HepG2 (cell line): ENCODE measurements around the gene OLFM2. TPM values are rescaled to one million over a fixed set of nuclear protein-coding genes. Genes with fewer than 3 reads are reported as not detected.

ENCODE experiments used
- ARID3A ChIP-seq: IDR thresholded peaks from 2 replicates; pipeline ENCODE4 v1.6.1; 2012; ENCODE audit warnings: low read depth, low read length, improper control_type of control experiment
- ARNT ChIP-seq: fragments of 450-650 bp; IDR thresholded peaks from 2 replicates; pipeline ENCODE4 v1.6.1; 2017
- CREM ChIP-seq, 2 experiments: sonication (generic) in 1 of 2; formaldehyde crosslinking in 1 of 2; IDR thresholded peaks; 2 replicates each; pipeline versions ENCODE4 v1.4.0 to v1.6.1; 2016 to 2020; ENCODE audit warnings: antibody characterized with exemption in 1 of 2, mild to moderate bottlenecking in 1 of 2, missing genetic modification reagents in 1 of 2
- DR1 ChIP-seq: sonication (generic); formaldehyde crosslinking; IDR thresholded peaks from 2 replicates; pipeline ENCODE4 v1.8.0; 2021; ENCODE audit warnings: mild to moderate bottlenecking, missing genetic modification reagents, inconsistent platforms
- FOSL2 ChIP-seq: sonication (generic); formaldehyde crosslinking; IDR thresholded peaks from 2 replicates; pipeline ENCODE4 v1.4.0; 2020; ENCODE audit warnings: missing genetic modification reagents
- FOXM1 ChIP-seq: sonication (generic); formaldehyde crosslinking; IDR thresholded peaks from 2 replicates; pipeline ENCODE4 v1.5.0; 2020; ENCODE audit warnings: missing genetic modification reagents
- GATA4 ChIP-seq: sonication (generic); IDR thresholded peaks from 2 replicates; pipeline ENCODE4 v1.6.1; 2016; ENCODE audit warnings: antibody characterized with exemption, low read depth, borderline replicate concordance
- GATAD2A ChIP-seq: IDR thresholded peaks from 2 replicates; pipeline ENCODE4 v1.6.1; 2016
- HNRNPLL ChIP-seq: fragments of 200-400 bp; formaldehyde crosslinking; IDR thresholded peaks from 2 replicates; pipeline ENCODE4 v1.6.1; 2017; ENCODE audit warnings: mild to moderate bottlenecking, low read depth, low read length; ENCODE audit not compliant: poor library complexity, severe bottlenecking
- IKZF1 ChIP-seq: fragments of 450-650 bp; IDR thresholded peaks from 2 replicates; pipeline ENCODE4 v1.7.1; 2016
- KLF15 ChIP-seq: sonication (generic); formaldehyde crosslinking; IDR thresholded peaks from 2 replicates; pipeline ENCODE4 v1.8.1; 2023; ENCODE audit warnings: borderline replicate concordance, mild to moderate bottlenecking, inconsistent platforms, missing genetic modification reagents, mixed read lengths
- KMT2A ChIP-seq: sonication (generic); formaldehyde crosslinking; IDR thresholded peaks from 2 replicates; pipeline ENCODE4 v1.4.0; 2020; ENCODE audit warnings: missing genetic modification reagents
- MED1 ChIP-seq: sonication (generic); formaldehyde crosslinking; IDR thresholded peaks from 2 replicates; pipeline ENCODE4 v1.4.0; 2020; ENCODE audit warnings: missing genetic modification reagents
- MIER3 ChIP-seq: IDR thresholded peaks from 2 replicates; pipeline ENCODE4 v1.6.1; 2016; ENCODE audit warnings: missing compliant biosample characterization, borderline replicate concordance
- NFRKB ChIP-seq: fragments of 450-650 bp; IDR thresholded peaks from 2 replicates; pipeline ENCODE4 v1.6.1; 2017
- NKX3-1 ChIP-seq: sonication (generic); formaldehyde crosslinking; IDR thresholded peaks from 2 replicates; pipeline ENCODE4 v1.5.0; 2020; ENCODE audit warnings: missing genetic modification reagents
- PCBP2 ChIP-seq: fragments of 200-400 bp; formaldehyde crosslinking; optimal IDR thresholded peaks from 2 replicates; pipeline ENCODE3; 2018; ENCODE audit warnings: low read length, low read depth; ENCODE audit not compliant: poor library complexity, severe bottlenecking
- PHF21A ChIP-seq: sonication (generic); formaldehyde crosslinking; IDR thresholded peaks from 2 replicates; pipeline ENCODE4 v1.5.0; 2020; ENCODE audit warnings: mild to moderate bottlenecking, missing genetic modification reagents
- POLR2A ChIP-seq, 2 experiments: IDR thresholded peaks; 2 replicates each; pipeline ENCODE4 v1.6.1; 2011; ENCODE audit warnings: low read depth in 2 of 2, low read length in 2 of 2, mild to moderate bottlenecking in 1 of 2, moderate library complexity in 1 of 2; ENCODE audit not compliant: insufficient read depth in 1 of 2
- REXO4 ChIP-seq: sonication (generic); formaldehyde crosslinking; IDR thresholded peaks from 2 replicates; pipeline ENCODE4 v1.8.0; 2022; ENCODE audit warnings: missing genetic modification reagents, mild to moderate bottlenecking, borderline replicate concordance
- SRSF1 ChIP-seq: fragments of 200-400 bp; formaldehyde crosslinking; optimal IDR thresholded peaks from 2 replicates; pipeline ENCODE3; 2017; ENCODE audit warnings: mild to moderate bottlenecking, low read depth, low read length, moderate library complexity
- ZKSCAN1 ChIP-seq: fragments of 150-350 bp; IDR thresholded peaks from 2 replicates; pipeline ENCODE4 v1.6.1; 2014; ENCODE audit warnings: low read length
- ZNF256 ChIP-seq: sonication (generic); formaldehyde crosslinking; conservative IDR thresholded peaks from 2 replicates; pipeline ENCODE4 v1.4.0; 2020; ENCODE audit warnings: missing genetic modification reagents
- ZNF282 ChIP-seq: fragments of 450-650 bp; IDR thresholded peaks from 2 replicates; pipeline ENCODE4 v1.6.1; 2018; ENCODE audit not compliant: partially characterized antibody
- ZNF326 ChIP-seq: sonication (generic); formaldehyde crosslinking; IDR thresholded peaks from 2 replicates; pipeline ENCODE4 v1.4.0; 2020; ENCODE audit warnings: missing genetic modification reagents, borderline replicate concordance
- ZNF33B ChIP-seq: sonication (generic); formaldehyde crosslinking; IDR thresholded peaks from 2 replicates; pipeline ENCODE4 v1.5.1; 2020; ENCODE audit warnings: mild to moderate bottlenecking, missing genetic modification reagents
- ZNF510 ChIP-seq: sonication (generic); formaldehyde crosslinking; IDR thresholded peaks from 2 replicates; pipeline ENCODE4 v1.4.0; 2020; ENCODE audit warnings: low read depth, mild to moderate bottlenecking, missing genetic modification reagents
- ZNF550 ChIP-seq: sonication (generic); formaldehyde crosslinking; IDR thresholded peaks from 2 replicates; pipeline ENCODE4 v1.4.0; 2020; ENCODE audit warnings: mild to moderate bottlenecking, missing genetic modification reagents, borderline replicate concordance
- ZNF749 ChIP-seq: sonication (generic); formaldehyde crosslinking; IDR thresholded peaks from 2 replicates; pipeline ENCODE4 v1.8.0; 2022; ENCODE audit warnings: mild to moderate bottlenecking, missing genetic modification reagents, moderate library complexity, borderline replicate concordance
- ZNF761 ChIP-seq: sonication (generic); formaldehyde crosslinking; conservative IDR thresholded peaks from 2 replicates; pipeline ENCODE4 v1.4.0; 2020; ENCODE audit warnings: mild to moderate bottlenecking, missing genetic modification reagents
- polyA plus RNA-seq, 8 experiments: library from polyadenylated mRNA; depleted of rRNA in 3 of 8; stranded (reverse) in 7 of 8; unstranded in 1 of 8; fragments of >200 nt; fragmentation: Illumina TruSeq in 4 of 8; extraction: Trizol in 4 of 8; gene quantifications; 2 replicates each; pipeline versions ENCODE4 v1.2.1 to v1.2.3, GENCODE V29; 2011 to 2016; ENCODE audit warnings: low read depth in 4 of 8, missing spikeins in 1 of 8, mixed read lengths in 1 of 8; ENCODE audit not compliant: insufficient read depth in 1 of 8
- total RNA-seq, 5 experiments: library from RNA; depleted of rRNA; stranded (reverse); fragments of >200 nt; fragmentation: Illumina TruSeq; extraction: Trizol; gene quantifications; 2 replicates each; pipeline ENCODE4 v1.2.3, GENCODE V29; 2016; ENCODE audit warnings: low read depth in 1 of 5
- TF ChIP-seq, protein P1 (sequence below): IDR thresholded peaks from 2 replicates; pipeline ENCODE4 v1.6.1; 2012; ENCODE audit warnings: inconsistent platforms
- TF ChIP-seq, protein P2 (sequence below): IDR thresholded peaks from 2 replicates; pipeline ENCODE4 v1.6.1; 2018; ENCODE audit warnings: missing genetic modification reagents, mild to moderate bottlenecking, missing compliant biosample characterization

Gene OLFM2
- total and polyA plus RNA-seq, 2 of the 13 experiments (the other 11 are each of a cell fraction or from before 2014, with no cell fraction given), result 0.20 to 0.51 TPM

- TF ChIP-seq ZNF326 (CRISPR knock-in tag) (no peak), MIER3 (CRISPR knock-in tag) (no peak), CREM (IDR thresholded peaks at IDR 0.05) (no peak; the same call in 1 of the 2 replicates), CREM (CRISPR knock-in tag; IDR thresholded peaks at IDR 0.05) (no peak), GATAD2A (no peak), ZNF282 (no peak), ZNF33B (no peak; the same call in 1 of the 2 replicates), SRSF1 (peak; percentile 49), PCBP2 (no peak), ZKSCAN1 (no peak), HNRNPLL (peak; percentile 78), ZNF749 (CRISPR knock-in tag) (no peak), ZNF256 (CRISPR knock-in tag) (no peak), NKX3-1 (CRISPR knock-in tag) (no peak), NFRKB (no peak), KMT2A (CRISPR knock-in tag) (peak; percentile 45), FOSL2 (CRISPR knock-in tag) (no peak), MED1 (no peak; the same call in 1 of the 2 replicates), ZNF550 (CRISPR knock-in tag) (no peak), GATA4 (no peak), POLR2A (IDR thresholded peaks at IDR 0.05; ENCODE audit: insufficient read depth in 1 of 2, low read depth in 2 of 2, low read length in 2 of 2) (peak in 1 of 2 experiments; percentile 78; a peak in 2 of 4 replicates), DR1 (CRISPR knock-in tag) (no peak), ZNF510 (CRISPR knock-in tag) (no peak), REXO4 (no peak), ARID3A (no peak), ARNT (no peak), KLF15 (CRISPR knock-in tag) (peak; percentile 44; the same call in 1 of the 2 replicates), IKZF1 (no peak), PHF21A (CRISPR knock-in tag) (0 out of 2 replicates have a peak, but pooled peaks have one; percentile 6), FOXM1 (CRISPR knock-in tag) (no peak), ZNF761 (0 out of 2 replicates have a peak, but pooled peaks have one; percentile 27)
- TF ChIP-seq, protein P1, sequence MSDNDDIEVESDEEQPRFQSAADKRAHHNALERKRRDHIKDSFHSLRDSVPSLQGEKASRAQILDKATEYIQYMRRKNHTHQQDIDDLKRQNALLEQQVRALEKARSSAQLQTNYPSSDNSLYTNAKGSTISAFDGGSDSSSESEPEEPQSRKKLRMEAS, result peak; percentile 5; the same call in 1 of the 2 replicates
- TF ChIP-seq, protein P2, sequence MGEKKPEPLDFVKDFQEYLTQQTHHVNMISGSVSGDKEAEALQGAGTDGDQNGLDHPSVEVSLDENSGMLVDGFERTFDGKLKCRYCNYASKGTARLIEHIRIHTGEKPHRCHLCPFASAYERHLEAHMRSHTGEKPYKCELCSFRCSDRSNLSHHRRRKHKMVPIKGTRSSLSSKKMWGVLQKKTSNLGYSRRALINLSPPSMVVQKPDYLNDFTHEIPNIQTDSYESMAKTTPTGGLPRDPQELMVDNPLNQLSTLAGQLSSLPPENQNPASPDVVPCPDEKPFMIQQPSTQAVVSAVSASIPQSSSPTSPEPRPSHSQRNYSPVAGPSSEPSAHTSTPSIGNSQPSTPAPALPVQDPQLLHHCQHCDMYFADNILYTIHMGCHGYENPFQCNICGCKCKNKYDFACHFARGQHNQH, result 0 out of 2 replicates have a peak, but pooled peaks have one; percentile 31
Observed at GRCh38 chr19:9834726-9835506, 101.4 kb downstream of the OLFM2 start, which contains the start of gene PIN1 (continued).
